Stimulated activated CD8-positive, alpha-beta memory T cell treated with anti-CD3 and anti-CD28 coated beads, Interleukin-15, amount 100 ng/mL, for 24 hours (primary cell): ENCODE data around the gene GSTO2.

Source experiments
- DNase-seq: peaks from one replicate; pipeline ENCODE4 v3.0.0-alpha.2; 2020; ENCODE audit warnings: low read depth

The GSTO2 gene

DNA sequence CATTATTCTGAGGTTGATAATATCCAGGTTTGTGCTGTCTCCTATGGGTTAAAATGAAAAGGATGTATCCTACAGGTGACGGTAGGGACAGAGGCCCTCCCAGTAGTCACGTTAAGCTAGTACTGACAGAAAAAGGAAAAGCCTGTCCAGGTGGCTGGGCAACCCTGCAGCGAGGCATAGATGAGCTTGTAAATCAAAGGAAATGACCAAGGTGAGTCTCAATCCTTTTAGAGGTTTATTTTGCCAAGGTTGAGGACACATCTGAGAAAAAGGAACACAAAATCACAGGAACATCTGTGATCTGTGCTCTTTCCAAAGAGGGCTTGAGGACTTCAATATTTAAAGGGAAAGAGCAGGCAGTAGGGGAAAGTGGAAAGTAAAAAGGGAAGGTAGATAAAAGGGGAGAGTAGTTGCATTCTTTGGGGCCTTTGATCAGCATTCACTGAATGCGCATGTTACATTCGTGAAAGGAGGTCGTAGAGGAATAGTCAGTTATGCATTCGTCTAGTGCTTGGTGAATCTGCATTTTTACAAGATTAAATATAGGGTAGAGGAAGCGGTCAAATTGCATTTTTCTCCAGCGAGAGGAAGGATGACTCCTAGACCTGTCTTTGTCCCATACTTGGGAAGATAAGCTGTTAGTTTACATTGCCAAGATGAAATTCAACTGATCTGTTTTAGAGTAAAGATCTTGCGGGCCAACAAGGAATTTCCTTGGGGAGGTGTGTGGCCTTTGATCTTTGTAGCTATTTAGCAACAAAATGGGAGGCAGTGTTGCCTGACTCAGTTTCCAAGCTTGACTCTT lies 15.2 kb upstream of the GSTO2 start:
- no peak for DNase-seq

DNA sequence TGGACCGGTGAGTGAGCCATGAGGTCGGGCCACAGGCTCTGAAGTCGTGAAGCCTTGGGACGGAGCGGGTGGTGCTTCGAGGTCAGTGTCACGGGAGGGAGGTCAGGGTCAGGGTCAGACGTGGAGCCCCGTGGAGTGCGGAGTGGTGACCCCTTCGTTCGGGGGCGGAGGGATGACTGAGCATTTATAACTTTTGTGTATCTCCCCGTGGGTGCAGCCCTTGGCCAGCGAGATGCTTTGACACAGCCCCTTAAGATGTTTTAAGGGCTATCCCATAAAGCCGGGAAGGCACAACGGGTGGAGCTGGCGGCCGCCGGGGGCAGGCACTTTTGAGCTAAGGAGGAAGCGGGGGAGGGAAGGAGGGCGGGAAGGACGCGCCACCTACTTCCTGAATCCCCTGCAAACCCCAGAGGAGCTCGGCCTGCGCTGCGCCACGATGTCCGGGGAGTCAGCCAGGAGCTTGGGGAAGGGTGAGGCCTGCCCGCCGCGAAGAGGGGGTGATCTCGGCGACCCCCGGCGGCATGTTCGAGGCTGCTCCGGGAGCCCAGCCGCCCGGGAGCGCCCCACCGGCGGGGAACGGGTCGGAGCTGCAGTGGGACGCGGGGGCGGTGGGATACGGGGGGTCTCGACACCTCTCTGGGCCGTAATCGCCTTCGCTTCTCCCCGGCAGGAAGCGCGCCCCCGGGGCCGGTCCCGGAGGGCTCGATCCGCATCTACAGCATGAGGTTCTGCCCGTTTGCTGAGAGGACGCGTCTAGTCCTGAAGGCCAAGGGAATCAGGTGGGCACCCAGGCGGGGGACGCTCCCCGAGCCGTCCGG lies 14.3 kb upstream of the GSTO2 start, which contains the start of gene GSTO1:
TSS of gene GSTO1 (plus strand) at position 400 of the 818 bp plus-strand sequence. CDS start at position 437, 37 bp downstream.
- DNase-seq = no peak

DNA sequence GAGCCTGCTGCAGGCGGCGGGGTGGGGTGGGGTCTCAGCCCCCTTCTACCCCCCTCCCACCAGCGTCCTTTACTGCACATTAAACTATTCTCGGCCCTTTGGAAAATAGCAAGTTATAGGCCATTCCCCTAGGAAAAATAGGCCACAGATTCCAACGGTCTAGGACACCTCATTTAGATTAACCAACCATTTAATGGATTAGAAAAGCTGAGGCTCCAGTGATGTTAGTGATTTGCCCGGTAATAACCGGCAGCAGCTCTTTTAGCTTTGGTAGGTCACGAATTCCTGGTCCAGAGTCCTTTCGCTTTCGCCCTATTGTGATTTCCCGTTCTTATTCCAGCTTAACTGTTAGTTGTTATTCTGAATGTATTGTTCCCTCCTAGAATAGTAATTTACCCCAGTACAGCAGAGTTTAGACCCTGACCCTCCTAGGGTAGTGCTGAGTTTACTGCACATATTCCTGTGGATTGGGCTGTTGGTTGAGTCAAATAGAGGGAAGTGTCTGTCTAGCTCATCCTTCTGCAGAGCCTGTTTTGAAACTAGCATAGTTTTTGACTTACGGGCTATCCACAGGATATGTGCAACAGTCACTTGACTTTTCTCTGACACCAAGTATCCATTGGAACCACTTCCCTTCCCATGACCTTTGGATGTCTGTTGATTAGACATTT lies 13.5 kb upstream of the GSTO2 start:
- no peak for DNase-seq

DNA sequence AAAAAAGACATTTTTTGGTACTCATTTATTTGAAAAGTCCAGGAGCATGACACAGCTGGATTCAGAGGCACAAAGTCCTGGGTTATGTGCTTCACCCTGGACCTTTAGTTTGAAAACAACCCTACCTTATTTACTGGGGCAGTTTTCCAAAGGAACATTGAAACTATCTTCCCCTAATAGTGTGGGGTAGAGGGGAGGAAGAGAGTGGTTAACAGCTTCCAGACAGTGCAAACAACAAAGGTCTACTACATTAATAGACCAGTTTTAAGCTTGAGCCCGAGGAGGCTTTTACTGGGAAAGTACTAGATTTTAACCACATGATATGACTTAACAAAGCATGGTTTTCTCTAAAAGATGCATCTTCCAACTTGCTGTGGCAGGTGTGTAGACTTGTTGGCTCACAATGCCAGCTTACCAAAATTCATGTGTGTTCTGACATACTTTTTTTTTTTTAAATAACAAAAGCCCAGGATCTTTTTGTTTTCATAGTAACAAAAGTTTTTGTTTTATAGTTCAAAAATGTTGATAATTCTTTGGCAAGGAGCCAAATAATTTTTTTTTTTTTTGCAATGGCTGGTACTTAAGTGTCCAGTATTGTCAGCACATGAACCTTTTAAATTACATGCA lies 12.5 kb upstream of the GSTO2 start:
- DNase-seq = no peak

DNA sequence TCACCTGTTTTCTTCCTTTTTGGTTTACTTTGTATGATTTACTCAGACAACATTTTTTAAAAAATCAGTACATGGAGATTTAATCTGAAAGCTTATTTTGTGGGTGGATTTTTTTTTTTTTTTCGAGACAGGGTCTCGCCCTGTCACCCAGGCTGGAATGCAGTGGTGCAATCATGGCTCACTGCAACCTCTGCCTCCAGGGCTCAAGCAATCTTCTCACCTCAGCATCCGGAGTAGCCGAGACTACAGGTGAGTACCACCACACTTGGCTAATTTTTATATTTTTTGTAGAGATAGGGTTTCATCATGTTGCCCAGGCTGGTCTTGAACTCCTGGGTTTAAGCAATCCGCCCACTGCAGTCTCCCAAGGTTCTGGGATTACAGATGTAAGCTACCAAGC lies 11.7 kb upstream of the GSTO2 start:
- DNase-seq = no peak

DNA sequence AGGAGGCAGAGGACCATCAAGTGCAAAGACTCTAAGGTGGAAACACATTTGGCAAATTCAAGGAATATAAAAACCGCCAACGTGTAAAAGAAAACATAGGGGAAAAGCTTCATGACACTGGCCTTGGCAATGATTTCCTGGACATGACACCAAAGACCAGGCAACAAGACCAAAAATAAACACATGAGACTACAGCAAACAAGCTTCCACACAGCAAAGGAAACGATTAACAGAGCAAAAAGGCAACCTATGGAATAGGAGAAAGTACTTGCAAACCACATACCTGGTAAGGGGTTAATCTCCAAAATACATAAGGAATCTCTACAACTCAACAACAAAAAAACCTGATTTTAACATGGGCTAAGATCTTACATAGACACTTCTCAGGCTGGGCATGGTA lies 10.8 kb upstream of the GSTO2 start:
- DNase-seq = no peak

DNA sequence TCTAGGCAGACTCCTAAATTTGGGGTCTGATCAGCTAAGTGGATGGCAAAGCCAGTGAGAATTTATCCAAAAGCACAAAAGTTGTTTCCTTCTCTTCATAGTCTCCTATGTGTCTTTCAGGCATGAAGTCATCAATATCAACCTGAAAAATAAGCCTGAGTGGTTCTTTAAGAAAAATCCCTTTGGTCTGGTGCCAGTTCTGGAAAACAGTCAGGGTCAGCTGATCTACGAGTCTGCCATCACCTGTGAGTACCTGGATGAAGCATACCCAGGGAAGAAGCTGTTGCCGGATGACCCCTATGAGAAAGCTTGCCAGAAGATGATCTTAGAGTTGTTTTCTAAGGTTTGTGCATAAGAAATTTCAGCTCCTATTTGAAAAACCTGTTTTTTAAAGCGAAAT lies 9.5 kb upstream of the GSTO2 start:
- DNase-seq = no peak

DNA sequence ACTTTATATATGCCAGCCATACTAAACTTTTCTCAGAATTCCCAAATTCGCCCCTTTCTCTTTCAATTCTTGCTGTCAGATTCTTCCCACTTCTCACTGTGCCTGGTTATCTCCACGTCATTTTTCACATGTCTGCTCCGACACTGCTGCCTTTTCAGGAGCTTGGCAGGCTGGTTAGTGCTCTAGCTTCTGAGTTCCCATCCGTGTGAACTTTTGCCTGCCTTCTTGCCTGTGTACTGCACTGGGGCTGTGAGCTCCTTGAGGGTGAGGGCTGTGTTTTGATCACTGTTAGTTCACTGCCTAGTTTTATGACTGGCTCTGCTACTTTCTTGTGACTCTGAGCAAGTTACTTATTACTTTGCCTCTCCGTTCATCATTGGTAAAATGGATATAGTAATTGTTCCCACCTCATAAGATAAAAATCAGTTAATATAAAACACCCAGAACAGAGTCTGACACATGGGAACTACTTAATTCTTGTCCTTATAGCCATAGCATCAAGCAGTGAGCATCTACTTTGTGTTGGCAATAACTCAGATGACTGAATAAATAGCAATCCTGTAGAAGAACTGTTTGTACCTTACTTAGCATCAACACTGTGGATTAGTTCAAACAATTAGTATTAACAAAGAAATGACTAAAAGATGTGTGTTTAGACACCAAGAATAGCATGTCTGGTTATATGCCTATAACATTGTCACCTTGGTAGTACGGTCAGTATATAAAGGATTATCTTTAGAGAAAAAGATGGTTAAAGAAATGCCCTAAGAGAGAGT lies 8.8 kb upstream of the GSTO2 start:
- DNase-seq = no peak

DNA sequence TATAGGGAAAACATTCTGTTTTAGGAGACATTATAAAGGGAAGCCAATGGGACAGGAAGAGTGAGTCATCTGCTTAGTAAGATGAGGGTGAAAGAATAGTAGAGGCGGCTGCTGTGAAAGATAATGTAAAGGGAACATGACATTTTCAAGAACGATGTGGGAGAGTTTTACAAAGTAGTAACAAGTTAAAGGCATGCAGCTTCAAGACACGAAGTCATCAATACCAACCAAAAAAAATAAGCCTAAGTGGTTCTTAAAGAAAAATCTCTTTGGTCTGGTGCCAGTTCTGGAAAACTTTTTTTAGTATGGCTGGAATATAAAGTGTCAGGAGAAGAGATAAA lies 8.2 kb upstream of the GSTO2 start:
- no peak for DNase-seq

DNA sequence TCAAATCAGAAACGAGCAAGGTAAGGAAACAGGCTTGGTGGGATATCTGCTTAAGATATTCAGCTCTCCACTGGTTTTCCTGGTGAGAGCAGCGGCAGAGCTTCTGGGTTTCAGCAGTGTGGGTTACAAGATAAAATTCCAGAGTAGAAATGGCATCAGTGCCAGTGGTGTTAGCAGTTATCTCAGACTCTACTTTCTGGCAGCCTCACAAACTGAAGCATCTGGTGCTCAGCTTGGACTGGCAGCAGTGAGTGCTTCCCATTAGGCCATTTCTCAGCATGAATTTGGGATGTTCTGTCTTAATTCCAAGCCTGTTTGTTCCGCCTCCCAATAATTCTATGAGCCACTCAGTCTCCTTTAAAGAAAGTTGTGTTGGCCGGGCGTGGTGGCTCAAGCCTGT lies 6.9 kb upstream of the GSTO2 start:
- no peak for DNase-seq

DNA sequence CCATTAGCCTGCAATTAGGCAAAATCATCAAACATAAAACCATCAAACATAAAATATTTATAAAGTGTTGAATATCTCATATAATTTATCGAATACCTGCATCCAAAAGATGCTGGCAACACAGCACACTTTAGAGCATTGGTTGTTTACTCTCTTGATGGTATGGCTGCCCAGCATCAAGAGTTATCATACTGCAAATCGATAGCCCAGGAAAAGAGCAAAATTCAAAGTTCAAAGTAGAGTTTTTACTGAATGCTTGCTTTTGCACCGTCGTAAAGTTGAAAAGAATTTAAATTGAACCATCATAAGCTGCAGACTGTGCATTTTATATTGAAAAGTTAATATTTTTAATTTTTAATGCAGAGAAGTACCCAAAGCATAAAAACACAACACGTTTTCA lies 4.2 kb upstream of the GSTO2 start:
- DNase-seq = no peak

DNA sequence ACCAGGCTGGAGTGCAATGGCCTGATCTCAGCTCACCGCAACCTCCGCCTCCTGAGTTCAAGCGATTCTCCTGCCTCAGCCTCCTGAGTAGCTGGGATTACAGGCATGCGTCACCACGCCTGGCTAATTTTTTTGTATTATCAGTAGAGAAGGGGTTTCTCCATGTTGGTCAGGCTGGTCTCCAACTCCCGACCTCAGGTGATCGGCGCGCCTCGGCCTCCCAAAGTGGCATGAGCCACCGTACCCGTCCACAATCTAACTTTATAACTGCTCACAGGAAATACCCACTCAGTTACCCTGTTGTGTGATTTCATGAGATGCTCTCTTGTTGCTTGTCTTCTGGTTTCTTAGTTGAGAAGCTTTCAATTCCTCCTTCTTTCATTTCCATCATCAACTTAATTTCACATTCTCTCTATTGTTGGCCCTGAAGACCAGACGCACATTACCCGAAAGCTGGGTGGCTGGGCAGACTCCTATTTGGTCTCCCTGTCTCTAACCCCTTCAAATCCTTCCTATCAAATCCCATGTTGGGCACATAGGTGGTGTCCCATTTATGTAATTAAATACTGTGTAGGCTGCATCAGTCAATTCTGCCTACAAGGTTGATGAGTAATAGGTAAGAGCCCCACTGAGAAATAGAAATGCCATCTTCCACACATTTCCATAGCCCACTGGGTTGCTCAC lies 1.1 kb upstream of the GSTO2 start:
- no peak for DNase-seq

DNA sequence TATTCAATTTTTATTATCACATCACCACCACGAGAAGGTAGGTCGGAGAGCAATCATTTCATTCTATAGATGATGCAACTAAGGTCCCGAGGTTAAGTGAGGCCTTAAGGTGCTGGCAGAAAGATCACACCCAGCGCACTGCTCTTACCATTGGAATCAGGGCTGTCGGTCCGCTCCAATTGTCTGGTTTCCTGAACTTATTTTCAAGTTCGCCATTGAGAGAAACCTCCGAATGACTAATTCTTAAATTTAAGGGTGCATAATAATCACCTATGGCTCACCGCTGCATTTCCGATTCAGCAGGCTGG lies 625 bp upstream of the GSTO2 start:
- DNase-seq = no peak

DNA sequence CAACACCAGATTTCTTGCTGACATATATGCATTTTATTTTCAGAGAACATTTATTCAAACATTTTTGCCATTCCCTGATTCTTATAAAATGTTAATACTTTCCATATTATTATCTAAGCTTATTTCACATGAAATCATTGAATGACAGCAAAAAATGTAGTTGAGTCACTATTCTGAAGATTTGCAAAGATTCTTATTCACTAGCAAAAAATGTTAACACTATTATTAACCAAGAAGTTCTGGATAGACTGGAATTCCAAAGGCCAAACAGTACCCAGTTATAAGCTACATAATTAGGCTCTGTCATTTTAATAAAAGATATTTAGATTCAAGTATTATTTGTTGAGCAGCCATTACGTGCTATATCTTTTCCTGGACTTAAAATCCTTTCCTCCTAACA lies 4.3 kb downstream of the GSTO2 start:
- no peak for DNase-seq

DNA sequence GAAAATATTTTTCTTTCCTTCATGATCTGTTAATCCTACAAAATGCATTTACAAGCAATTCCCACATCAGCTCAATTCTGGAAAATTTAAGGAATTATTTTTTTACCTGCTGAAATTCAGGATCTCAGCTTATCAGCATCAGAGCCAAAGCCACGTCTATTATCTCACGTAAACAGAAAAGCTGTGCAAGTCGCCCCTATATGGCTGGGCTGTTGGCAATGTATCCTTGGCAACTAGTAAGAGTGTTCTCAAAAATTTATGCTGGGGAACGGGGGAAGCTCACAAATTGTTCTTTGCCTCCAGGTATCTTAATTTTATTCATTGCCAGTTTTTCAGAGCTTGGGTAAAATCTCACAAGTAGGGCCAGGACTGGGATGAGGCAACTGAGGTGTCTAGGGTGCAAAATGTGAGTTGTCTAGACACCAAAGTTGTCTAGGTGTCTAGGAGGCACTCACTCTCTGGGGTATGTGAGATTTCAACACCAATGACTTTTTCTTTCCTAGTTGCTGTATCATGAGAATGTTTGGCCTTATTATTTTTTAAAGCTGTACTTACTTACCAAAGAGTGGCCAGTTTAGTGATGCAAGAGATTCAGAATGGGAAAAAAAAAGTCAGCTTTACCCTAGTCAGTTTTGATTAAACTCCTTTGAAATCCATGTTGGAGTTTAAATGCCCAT lies 5.1 kb downstream of the GSTO2 start:
- DNase-seq = no peak

DNA sequence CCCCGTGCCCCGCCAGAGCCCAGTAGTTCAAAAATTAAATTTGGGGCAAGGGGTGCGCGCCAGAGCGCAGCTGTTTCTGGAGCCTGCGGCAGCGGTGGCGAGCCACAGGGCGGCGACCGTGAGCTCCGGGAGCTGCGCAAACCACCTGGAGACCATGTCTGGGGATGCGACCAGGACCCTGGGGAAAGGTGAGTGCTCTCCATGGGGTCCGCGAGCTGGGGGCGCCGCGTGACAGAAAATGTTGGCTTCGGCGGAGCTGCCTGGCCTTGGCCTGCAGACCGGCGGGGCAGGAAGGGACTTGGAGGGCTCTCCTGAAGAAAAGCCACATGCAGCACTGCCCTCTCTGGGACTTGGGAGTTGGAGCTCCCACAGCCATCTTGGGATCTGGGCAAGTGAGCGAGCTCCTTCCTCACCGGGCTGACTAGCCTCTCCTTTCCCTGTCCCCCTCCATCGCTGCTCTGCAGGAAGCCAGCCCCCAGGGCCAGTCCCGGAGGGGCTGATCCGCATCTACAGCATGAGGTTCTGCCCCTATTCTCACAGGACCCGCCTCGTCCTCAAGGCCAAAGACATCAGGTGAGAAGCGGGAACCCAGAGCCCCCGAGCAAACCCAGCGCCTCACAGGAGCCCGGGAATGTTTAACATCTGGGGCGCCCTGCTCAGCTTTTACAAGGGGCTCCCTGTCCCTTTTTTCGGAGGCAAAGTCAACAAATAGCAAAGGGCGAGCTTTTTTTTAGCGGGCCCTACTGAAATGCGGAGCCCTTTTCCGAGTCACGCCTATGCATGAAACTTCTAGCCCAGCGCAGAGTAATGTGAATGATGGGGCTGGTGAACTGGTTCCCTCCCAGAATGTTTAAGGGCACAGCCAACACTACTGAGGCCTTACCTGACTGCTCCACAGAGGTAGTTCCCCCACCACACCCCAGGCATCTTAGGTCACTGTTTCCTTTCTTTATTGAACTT lies 6.1 kb downstream of the GSTO2 start:
- DNase-seq = peak; percentile 21

DNA sequence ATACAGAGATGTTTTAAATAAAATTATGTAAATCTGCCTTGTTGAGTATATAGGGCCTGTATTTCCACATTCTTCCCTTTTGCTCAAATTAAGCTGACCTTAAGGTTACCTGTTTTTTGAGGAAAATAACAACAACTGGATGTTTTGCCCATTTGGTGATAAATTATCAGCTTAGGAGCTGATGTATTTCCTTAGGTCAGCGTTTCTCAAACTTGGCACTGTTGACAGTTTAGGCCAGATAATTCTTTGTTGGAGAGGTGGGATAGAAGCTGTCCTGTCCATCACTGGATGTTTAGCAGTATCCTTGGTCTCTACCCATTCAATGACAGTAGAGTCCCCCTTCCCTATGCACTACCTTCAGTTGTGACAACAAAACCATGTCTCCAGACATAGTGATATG lies 7.2 kb downstream of the GSTO2 start:
- DNase-seq = no peak

DNA sequence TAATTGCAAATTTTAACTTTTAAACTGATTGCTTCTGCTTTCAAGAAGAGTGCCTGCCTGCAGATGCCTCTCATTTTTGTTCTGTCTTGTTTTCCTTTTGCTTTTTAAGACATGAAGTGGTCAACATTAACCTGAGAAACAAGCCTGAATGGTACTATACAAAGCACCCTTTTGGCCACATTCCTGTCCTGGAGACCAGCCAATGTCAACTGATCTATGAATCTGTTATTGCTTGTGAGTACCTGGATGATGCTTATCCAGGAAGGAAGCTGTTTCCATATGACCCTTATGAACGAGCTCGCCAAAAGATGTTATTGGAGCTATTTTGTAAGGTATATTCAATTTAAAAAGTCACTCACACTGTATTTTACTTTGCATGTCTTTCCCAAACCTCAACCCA lies 8.8 kb downstream of the GSTO2 start:
- no peak for DNase-seq

DNA sequence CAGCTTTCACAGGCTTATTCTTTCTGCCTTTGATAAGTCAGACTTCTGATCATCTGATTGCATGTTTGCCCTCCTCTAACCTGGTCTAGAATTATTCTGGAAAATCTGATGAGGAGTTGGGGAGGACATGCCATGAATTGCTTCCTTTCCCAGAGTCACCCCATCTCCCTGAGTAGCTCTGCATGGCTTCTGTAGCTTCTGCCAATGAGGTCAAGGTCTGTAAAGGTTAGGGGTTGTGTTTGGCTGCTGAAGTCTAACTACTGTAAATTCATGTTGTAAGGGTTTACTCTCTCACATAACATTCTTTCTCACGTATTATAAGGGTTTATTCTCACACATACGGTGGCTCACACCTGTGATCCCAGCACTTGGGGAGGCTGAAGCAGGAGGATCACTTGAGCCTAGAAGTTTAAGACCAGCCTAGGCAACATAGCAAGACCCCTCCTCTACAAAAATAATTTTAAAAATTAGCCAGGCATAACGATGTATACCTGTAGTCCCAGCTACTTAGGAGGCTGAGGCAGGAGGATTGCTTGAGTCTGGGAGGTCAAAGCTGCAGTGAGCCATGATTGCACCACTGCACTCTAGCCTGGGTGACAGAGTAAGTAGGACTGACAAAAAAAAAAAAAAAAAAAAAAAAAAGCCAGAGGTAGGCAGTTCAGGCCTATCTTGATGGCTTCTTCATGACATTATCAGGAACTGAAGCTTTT lies 10.7 kb downstream of the GSTO2 start:
- DNase-seq = no peak
